GM12878 (cell line): ENCODE results near the gene PDE10A.

Experiments used
- DPF2 ChIP-seq: fragments of 450-650 bp; IDR thresholded peaks from 2 replicates; pipeline ENCODE4 v1.6.1; 2017; ENCODE audit warnings: mild to moderate bottlenecking
- EGR1 ChIP-seq, 2 experiments: IDR thresholded peaks; 1 replicate in 1 of 2; 2 replicates in 1 of 2; pipeline ENCODE4 v1.6.1; 2011 to 2012; ENCODE audit warnings: low read depth in 2 of 2, low read length in 2 of 2, borderline replicate concordance in 1 of 2, mild to moderate bottlenecking in 1 of 2, moderate library complexity in 1 of 2
- EZH2 ChIP-seq: IDR thresholded peaks from 2 replicates; pipeline ENCODE4 v1.6.1; 2012; ENCODE audit warnings: low read depth, mild to moderate bottlenecking, control low read depth, inconsistent platforms, low read length, borderline replicate concordance; ENCODE audit not compliant: control insufficient read depth
- FOXM1 ChIP-seq: IDR thresholded peaks from 2 replicates; pipeline ENCODE4 v1.6.1; 2012; ENCODE audit warnings: low read depth, mild to moderate bottlenecking, inconsistent platforms, low read length, moderate library complexity
- IKZF1 ChIP-seq: fragments of 450-650 bp; conservative IDR thresholded peaks from 2 replicates; pipeline ENCODE4 v1.6.1; 2017; ENCODE audit warnings: antibody characterized with exemption, mild to moderate bottlenecking
- NRF1 ChIP-seq: conservative IDR thresholded peaks from 2 replicates; pipeline ENCODE4 v1.6.1; 2011; ENCODE audit warnings: mild to moderate bottlenecking, low read depth, low read length, improper control_type of control experiment
- POLR2AphosphoS5 ChIP-seq: IDR thresholded peaks from 2 replicates; pipeline ENCODE4 v1.6.1; 2011; ENCODE audit warnings: mild to moderate bottlenecking, low read length, inconsistent platforms
- RAD51 ChIP-seq: fragments of 450-650 bp; IDR thresholded peaks from 2 replicates; pipeline ENCODE4 v1.6.1; 2016; ENCODE audit warnings: moderate library complexity, mild to moderate bottlenecking, inconsistent platforms
- SIN3A ChIP-seq: IDR thresholded peaks from 2 replicates; pipeline ENCODE4 v1.6.1; 2012; ENCODE audit warnings: low read depth, low read length, improper control_type of control experiment
- SMC3 ChIP-seq: IDR thresholded peaks from 2 replicates; pipeline ENCODE4 v1.6.1; 2011; ENCODE audit warnings: low read length, improper control_type of control experiment, borderline replicate concordance
- SP1 ChIP-seq: IDR thresholded peaks from one replicate; pipeline ENCODE4 v1.6.1; 2011; ENCODE audit warnings: low read depth, low read length
- YY1 ChIP-seq: IDR thresholded peaks from 2 replicates; pipeline ENCODE4 v1.6.1; 2011; ENCODE audit warnings: low read depth, mild to moderate bottlenecking, low read length
- TF ChIP-seq, protein P1 (sequence below), 3 experiments: IDR thresholded peaks in 2 of 3; conservative IDR thresholded peaks in 1 of 3; 2 replicates each; pipeline ENCODE4 v1.5.1; 2011; ENCODE audit warnings: low read depth in 3 of 3, low read length in 3 of 3, mild to moderate bottlenecking in 3 of 3, control low read depth in 2 of 3, moderate library complexity in 2 of 3, inconsistent platforms in 1 of 3, mixed read lengths in 1 of 3; ENCODE audit not compliant: control insufficient read depth in 2 of 3, insufficient read depth in 1 of 3; ENCODE audit errors: extremely low read depth in 1 of 3
- TF ChIP-seq, protein P2 (sequence below): fragments of 150-350 bp; IDR thresholded peaks from 2 replicates; pipeline ENCODE4 v1.6.1; 2014; ENCODE audit warnings: mild to moderate bottlenecking, low read depth, low read length

DNA sequence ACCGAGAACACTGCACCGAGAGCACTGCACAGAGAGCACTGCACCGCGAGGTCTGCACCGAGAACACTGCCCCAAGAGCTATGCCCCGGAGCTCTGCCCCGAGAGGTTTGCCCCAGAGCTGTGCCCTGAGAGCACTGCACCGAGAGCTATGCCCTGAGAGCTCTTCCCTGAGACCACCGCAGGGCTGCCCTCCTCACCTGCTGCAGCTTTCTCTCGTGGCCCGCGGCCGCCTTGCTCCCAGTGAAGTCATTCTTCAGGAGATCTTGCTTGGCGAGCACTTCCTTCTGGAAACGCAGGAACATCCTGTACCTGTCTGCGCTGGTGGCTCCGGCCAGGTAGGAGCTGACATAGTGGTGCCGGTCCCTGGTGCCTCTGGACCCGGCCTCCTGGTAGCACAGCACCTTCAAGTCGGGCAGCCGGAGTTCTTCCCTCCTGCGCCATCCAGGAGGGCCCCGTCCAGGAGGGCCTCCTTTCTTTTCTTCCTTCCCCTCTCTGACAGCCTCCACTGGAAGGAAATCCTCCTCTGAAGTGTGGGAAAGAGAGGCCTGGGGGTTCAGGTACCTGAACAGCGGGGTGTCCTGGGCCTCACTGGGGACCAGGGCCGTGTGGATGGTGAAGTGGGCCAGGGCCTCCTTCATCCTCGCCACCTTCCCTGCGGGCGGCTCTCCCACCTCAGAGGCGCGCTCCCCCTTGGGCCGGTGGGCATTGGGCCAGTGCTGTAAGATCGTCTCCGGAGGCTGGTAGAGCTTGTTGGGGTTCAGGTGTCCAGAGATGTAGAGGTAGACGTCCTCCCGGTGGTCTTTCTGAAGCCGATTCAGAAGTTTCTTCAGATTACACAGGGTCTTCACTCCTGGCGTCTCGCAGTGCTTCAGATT, 361.4 kb downstream of the PDE10A start:
- TF ChIP-seq FOXM1: no peak
- TF ChIP-seq, protein P1, sequence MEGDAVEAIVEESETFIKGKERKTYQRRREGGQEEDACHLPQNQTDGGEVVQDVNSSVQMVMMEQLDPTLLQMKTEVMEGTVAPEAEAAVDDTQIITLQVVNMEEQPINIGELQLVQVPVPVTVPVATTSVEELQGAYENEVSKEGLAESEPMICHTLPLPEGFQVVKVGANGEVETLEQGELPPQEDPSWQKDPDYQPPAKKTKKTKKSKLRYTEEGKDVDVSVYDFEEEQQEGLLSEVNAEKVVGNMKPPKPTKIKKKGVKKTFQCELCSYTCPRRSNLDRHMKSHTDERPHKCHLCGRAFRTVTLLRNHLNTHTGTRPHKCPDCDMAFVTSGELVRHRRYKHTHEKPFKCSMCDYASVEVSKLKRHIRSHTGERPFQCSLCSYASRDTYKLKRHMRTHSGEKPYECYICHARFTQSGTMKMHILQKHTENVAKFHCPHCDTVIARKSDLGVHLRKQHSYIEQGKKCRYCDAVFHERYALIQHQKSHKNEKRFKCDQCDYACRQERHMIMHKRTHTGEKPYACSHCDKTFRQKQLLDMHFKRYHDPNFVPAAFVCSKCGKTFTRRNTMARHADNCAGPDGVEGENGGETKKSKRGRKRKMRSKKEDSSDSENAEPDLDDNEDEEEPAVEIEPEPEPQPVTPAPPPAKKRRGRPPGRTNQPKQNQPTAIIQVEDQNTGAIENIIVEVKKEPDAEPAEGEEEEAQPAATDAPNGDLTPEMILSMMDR (IDR thresholded peaks at IDR 0.05 in 2 of 3, conservative IDR thresholded peaks at IDR 0.05 in 1 of 3; ENCODE audit: control insufficient read depth in 2 of 3, extremely low read depth in 1 of 3, insufficient read depth in 1 of 3, low read depth in 3 of 3, low read length in 3 of 3): no peak
- no peak for TF ChIP-seq POLR2AphosphoS5
- no peak for TF ChIP-seq DPF2
- no peak for TF ChIP-seq SMC3
- TF ChIP-seq EGR1 (IDR thresholded peaks at IDR 0.05; ENCODE audit: borderline replicate concordance in 1 of 2, low read depth in 2 of 2, low read length in 2 of 2): no peak
- TF ChIP-seq SP1: no peak
- TF ChIP-seq IKZF1: no peak
- no peak for TF ChIP-seq YY1
- TF ChIP-seq RAD51: no peak
- TF ChIP-seq EZH2: no peak
- TF ChIP-seq, protein P2, sequence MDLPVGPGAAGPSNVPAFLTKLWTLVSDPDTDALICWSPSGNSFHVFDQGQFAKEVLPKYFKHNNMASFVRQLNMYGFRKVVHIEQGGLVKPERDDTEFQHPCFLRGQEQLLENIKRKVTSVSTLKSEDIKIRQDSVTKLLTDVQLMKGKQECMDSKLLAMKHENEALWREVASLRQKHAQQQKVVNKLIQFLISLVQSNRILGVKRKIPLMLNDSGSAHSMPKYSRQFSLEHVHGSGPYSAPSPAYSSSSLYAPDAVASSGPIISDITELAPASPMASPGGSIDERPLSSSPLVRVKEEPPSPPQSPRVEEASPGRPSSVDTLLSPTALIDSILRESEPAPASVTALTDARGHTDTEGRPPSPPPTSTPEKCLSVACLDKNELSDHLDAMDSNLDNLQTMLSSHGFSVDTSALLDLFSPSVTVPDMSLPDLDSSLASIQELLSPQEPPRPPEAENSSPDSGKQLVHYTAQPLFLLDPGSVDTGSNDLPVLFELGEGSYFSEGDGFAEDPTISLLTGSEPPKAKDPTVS: no peak
- TF ChIP-seq NRF1: no peak
- no peak for TF ChIP-seq SIN3A
